K562 (cell line): ENCODE measurements around the gene PPP4R3A. TPM values are rescaled to one million over a fixed set of nuclear protein-coding genes. Genes with fewer than 3 reads are reported as not detected.

Experiments
- CEBPB ChIP-seq: fragments of 450-650 bp; IDR thresholded peaks from 2 replicates; pipeline ENCODE4 v1.6.1; 2016; ENCODE audit warnings: missing genetic modification characterization, missing compliant biosample characterization
- FOXK2 ChIP-seq, 2 experiments: fragments of 450-650 bp; IDR thresholded peaks in 1 of 2; conservative IDR thresholded peaks in 1 of 2; 2 replicates each; pipeline ENCODE4 v1.6.1; 2016; ENCODE audit warnings: low read depth in 2 of 2, mild to moderate bottlenecking in 1 of 2
- GTF2F1 ChIP-seq: IDR thresholded peaks from 2 replicates; pipeline ENCODE4 v1.6.1; 2011; ENCODE audit warnings: low read depth, low read length, improper control_type of control experiment
- HDAC8 ChIP-seq: fragments of 450-650 bp; IDR thresholded peaks from 2 replicates; pipeline ENCODE4 v1.6.1; 2016; ENCODE audit warnings: mild to moderate bottlenecking, missing genetic modification characterization, moderate library complexity, missing compliant biosample characterization
- KAT8 ChIP-seq: fragments of 450-650 bp; IDR thresholded peaks from 2 replicates; pipeline ENCODE4 v1.6.1; 2016; ENCODE audit warnings: low read depth, mild to moderate bottlenecking
- NR2F6 ChIP-seq: fragments of 450-650 bp; formaldehyde crosslinking; IDR thresholded peaks from 2 replicates; pipeline ENCODE4 v1.4.0; 2020; ENCODE audit warnings: mild to moderate bottlenecking
- NRF1 ChIP-seq, 2 experiments: fragments of 450-650 bp; IDR thresholded peaks in 1 of 2; conservative IDR thresholded peaks in 1 of 2; 2 replicates each; pipeline ENCODE4 v1.6.1; 2014; ENCODE audit warnings: mild to moderate bottlenecking in 2 of 2
- NUFIP1 ChIP-seq: fragments of 450-650 bp; IDR thresholded peaks from 2 replicates; pipeline ENCODE4 v1.6.1; 2018; ENCODE audit not compliant: partially characterized antibody
- RBFOX2 ChIP-seq: fragments of 200-400 bp; formaldehyde crosslinking; IDR thresholded peaks from 2 replicates; pipeline ENCODE4 v1.6.1; 2017; ENCODE audit warnings: low read depth, mild to moderate bottlenecking, low read length, moderate library complexity
- RFX1 ChIP-seq: fragments of 450-650 bp; IDR thresholded peaks from 2 replicates; pipeline ENCODE4 v1.6.1; 2016; ENCODE audit warnings: mild to moderate bottlenecking, moderate library complexity
- SMC3 ChIP-seq: conservative IDR thresholded peaks from 2 replicates; pipeline ENCODE4 v1.6.1; 2011; ENCODE audit warnings: low read depth, low read length, improper control_type of control experiment; ENCODE audit not compliant: insufficient read depth
- SREBF2 ChIP-seq: sonication (generic); formaldehyde crosslinking; IDR thresholded peaks from 2 replicates; pipeline ENCODE4 v1.4.0; 2020; ENCODE audit warnings: mild to moderate bottlenecking, missing genetic modification reagents
- TAF9B ChIP-seq: fragments of 450-650 bp; IDR thresholded peaks from 2 replicates; pipeline ENCODE4 v1.6.1; 2018; ENCODE audit warnings: mild to moderate bottlenecking; ENCODE audit not compliant: partially characterized antibody
- TGIF2 ChIP-seq: sonication (generic); formaldehyde crosslinking; IDR thresholded peaks from 2 replicates; pipeline ENCODE4 v1.8.1; 2022; ENCODE audit warnings: mild to moderate bottlenecking, missing genetic modification reagents, moderate library complexity
- USF2 ChIP-seq: sonication (generic); formaldehyde crosslinking; IDR thresholded peaks from 2 replicates; pipeline ENCODE4 v1.5.0; 2020; ENCODE audit warnings: missing genetic modification reagents
- XRCC4 ChIP-seq: IDR thresholded peaks from one replicate; pipeline ENCODE4 v1.6.1; 2011; ENCODE audit not compliant: insufficient read depth, insufficient read length; ENCODE audit errors: extremely low read depth
- ZNF197 ChIP-seq: fragments of 200-800 bp; sonication (Bioruptor generic); IDR thresholded peaks from 2 replicates; pipeline ENCODE4 v1.6.1; 2016; ENCODE audit warnings: low read depth, missing genetic modification characterization, missing compliant biosample characterization
- polyA plus RNA-seq, 8 experiments: library from polyadenylated mRNA; depleted of rRNA in 4 of 8; stranded (reverse) in 5 of 8; unstranded in 3 of 8; fragments of >200 nt; fragmentation: Nextera tagmentation in 2 of 8; fragmentation: Illumina TruSeq in 1 of 8; extraction: Ambion mirVana in 2 of 8; extraction: Trizol in 1 of 8; gene quantifications; 2 replicates each; pipeline versions ENCODE4 v1.2.1 to v1.2.3, GENCODE V29; 2011 to 2014; ENCODE audit warnings: inconsistent platforms in 1 of 8, missing spikeins in 1 of 8
- total RNA-seq, 7 experiments: library from RNA; depleted of rRNA in 6 of 7; stranded (reverse); fragments of >200 nt in 6 of 7; fragmentation: Illumina TruSeq in 2 of 7; extraction: Trizol in 2 of 7; gene quantifications; 2 replicates each; pipeline versions ENCODE4 v1.2.1 to v1.2.3, GENCODE V29; 2011 to 2021; ENCODE audit warnings: low replicate concordance in 1 of 7
- TF ChIP-seq, protein P1 (sequence below): sonication (generic); formaldehyde crosslinking; IDR thresholded peaks from 2 replicates; pipeline ENCODE4 v1.8.0; 2022; ENCODE audit warnings: mild to moderate bottlenecking, missing genetic modification reagents
- TF ChIP-seq, protein P2 (sequence below): fragments of 450-650 bp; IDR thresholded peaks from 2 replicates; pipeline ENCODE4 v1.6.1; 2016; ENCODE audit warnings: borderline replicate concordance
- TF ChIP-seq, protein P3 (sequence below): fragments of 250-450 bp; sonication (Bioruptor Pico); IDR thresholded peaks from 2 replicates; pipeline ENCODE4 v1.8.0; 2021; ENCODE audit warnings: mild to moderate bottlenecking, moderate library complexity
- TF ChIP-seq, protein P4 (sequence below): fragments of 450-650 bp; IDR thresholded peaks from 2 replicates; pipeline ENCODE4 v1.6.1; 2017; ENCODE audit warnings: antibody characterized with exemption, mild to moderate bottlenecking

Gene PPP4R3A
- total and polyA plus RNA-seq, 9 of the 15 experiments (the other 6 are each of a cell fraction or from before 2014, with no cell fraction given) = 9.5 to 54.9 (median 44.9) TPM

- TF ChIP-seq TGIF2 (CRISPR knock-in tag) = peak; percentile 96; the same call in 1 of the 2 replicates
- no peak for TF ChIP-seq CEBPB (tag)
- TF ChIP-seq, protein P1, sequence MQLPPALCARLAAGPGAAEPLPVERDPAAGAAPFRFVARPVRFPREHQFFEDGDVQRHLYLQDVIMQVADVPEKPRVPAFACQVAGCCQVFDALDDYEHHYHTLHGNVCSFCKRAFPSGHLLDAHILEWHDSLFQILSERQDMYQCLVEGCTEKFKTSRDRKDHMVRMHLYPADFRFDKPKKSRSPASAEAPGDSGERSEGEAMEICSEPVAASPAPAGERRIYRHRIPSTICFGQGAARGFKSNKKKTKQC (CRISPR knock-in tag) = peak; percentile 99
- no peak for TF ChIP-seq NR2F6 (CRISPR knock-in tag)
- TF ChIP-seq TAF9B = no peak
- no peak for TF ChIP-seq HDAC8 (tag)
- no peak for TF ChIP-seq RFX1
- TF ChIP-seq FOXK2 (conservative IDR thresholded peaks at IDR 0.05 in 1 of 2, IDR thresholded peaks at IDR 0.05 in 1 of 2; ENCODE audit: low read depth in 2 of 2) = no peak
- TF ChIP-seq, protein P2, sequence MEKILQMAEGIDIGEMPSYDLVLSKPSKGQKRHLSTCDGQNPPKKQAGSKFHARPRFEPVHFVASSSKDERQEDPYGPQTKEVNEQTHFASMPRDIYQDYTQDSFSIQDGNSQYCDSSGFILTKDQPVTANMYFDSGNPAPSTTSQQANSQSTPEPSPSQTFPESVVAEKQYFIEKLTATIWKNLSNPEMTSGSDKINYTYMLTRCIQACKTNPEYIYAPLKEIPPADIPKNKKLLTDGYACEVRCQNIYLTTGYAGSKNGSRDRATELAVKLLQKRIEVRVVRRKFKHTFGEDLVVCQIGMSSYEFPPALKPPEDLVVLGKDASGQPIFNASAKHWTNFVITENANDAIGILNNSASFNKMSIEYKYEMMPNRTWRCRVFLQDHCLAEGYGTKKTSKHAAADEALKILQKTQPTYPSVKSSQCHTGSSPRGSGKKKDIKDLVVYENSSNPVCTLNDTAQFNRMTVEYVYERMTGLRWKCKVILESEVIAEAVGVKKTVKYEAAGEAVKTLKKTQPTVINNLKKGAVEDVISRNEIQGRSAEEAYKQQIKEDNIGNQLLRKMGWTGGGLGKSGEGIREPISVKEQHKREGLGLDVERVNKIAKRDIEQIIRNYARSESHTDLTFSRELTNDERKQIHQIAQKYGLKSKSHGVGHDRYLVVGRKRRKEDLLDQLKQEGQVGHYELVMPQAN = no peak
- TF ChIP-seq SMC3 = no peak
- TF ChIP-seq GTF2F1 = no peak
- no peak for TF ChIP-seq NUFIP1
- TF ChIP-seq SREBF2 (CRISPR knock-in tag) = no peak
- peak; percentile 76 to 83 for TF ChIP-seq NRF1 (conservative IDR thresholded peaks at IDR 0.05 in 1 of 2, IDR thresholded peaks at IDR 0.05 in 1 of 2)
- TF ChIP-seq ZNF197 = no peak
- TF ChIP-seq, protein P3, sequence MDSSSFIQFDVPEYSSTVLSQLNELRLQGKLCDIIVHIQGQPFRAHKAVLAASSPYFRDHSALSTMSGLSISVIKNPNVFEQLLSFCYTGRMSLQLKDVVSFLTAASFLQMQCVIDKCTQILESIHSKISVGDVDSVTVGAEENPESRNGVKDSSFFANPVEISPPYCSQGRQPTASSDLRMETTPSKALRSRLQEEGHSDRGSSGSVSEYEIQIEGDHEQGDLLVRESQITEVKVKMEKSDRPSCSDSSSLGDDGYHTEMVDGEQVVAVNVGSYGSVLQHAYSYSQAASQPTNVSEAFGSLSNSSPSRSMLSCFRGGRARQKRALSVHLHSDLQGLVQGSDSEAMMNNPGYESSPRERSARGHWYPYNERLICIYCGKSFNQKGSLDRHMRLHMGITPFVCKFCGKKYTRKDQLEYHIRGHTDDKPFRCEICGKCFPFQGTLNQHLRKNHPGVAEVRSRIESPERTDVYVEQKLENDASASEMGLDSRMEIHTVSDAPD = no peak
- peak; percentile 45; the same call in 1 of the 2 replicates for TF ChIP-seq USF2 (CRISPR knock-in tag)
- peak; percentile 72 for TF ChIP-seq RBFOX2
- TF ChIP-seq, protein P4, sequence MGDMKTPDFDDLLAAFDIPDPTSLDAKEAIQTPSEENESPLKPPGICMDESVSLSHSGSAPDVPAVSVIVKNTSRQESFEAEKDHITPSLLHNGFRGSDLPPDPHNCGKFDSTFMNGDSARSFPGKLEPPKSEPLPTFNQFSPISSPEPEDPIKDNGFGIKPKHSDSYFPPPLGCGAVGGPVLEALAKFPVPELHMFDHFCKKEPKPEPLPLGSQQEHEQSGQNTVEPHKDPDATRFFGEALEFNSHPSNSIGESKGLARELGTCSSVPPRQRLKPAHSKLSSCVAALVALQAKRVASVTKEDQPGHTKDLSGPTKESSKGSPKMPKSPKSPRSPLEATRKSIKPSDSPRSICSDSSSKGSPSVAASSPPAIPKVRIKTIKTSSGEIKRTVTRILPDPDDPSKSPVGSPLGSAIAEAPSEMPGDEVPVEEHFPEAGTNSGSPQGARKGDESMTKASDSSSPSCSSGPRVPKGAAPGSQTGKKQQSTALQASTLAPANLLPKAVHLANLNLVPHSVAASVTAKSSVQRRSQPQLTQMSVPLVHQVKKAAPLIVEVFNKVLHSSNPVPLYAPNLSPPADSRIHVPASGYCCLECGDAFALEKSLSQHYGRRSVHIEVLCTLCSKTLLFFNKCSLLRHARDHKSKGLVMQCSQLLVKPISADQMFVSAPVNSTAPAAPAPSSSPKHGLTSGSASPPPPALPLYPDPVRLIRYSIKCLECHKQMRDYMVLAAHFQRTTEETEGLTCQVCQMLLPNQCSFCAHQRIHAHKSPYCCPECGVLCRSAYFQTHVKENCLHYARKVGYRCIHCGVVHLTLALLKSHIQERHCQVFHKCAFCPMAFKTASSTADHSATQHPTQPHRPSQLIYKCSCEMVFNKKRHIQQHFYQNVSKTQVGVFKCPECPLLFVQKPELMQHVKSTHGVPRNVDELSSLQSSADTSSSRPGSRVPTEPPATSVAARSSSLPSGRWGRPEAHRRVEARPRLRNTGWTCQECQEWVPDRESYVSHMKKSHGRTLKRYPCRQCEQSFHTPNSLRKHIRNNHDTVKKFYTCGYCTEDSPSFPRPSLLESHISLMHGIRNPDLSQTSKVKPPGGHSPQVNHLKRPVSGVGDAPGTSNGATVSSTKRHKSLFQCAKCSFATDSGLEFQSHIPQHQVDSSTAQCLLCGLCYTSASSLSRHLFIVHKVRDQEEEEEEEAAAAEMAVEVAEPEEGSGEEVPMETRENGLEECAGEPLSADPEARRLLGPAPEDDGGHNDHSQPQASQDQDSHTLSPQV = peak; percentile 77
- TF ChIP-seq XRCC4 = no peak
- no peak for TF ChIP-seq KAT8
Observed at GRCh38 chr14:91417983-91418386, 92.1 kb downstream of the PPP4R3A start (continued).
